Measurements from ENCODE around the gene CLDN5.

- TF ChIP-seq CTCF (IDR thresholded peaks at IDR 0.05; ENCODE audit: control extremely low read depth in 1 of 3, insufficient read depth in 1 of 3, low read depth in 1 of 3, low read length in 3 of 3) (no peak), KDM1A (IDR thresholded peaks at IDR 0.05; ENCODE audit: borderline replicate concordance, low read length) (no peak), POLR2A (IDR thresholded peaks at IDR 0.05; ENCODE audit: control extremely low read depth in 1 of 2, low read depth in 2 of 2, low read length in 2 of 2) (no peak), MAX (IDR thresholded peaks at IDR 0.05) (no peak), HDAC6 (IDR thresholded peaks at IDR 0.05; ENCODE audit: low read depth, low read length) (no peak), EP300 (IDR thresholded peaks at IDR 0.05; ENCODE audit: borderline replicate concordance in 1 of 2, low read depth in 2 of 2, low read length in 2 of 2) (no peak), GTF2F1 (IDR thresholded peaks at IDR 0.05; ENCODE audit: borderline replicate concordance, low read depth, low read length) (no peak), EZH2 (IDR thresholded peaks at IDR 0.05; ENCODE audit: low read depth, low read length, severe bottlenecking) (no peak), SIRT6 (IDR thresholded peaks at IDR 0.05; ENCODE audit: low read length) (no peak), YY1 (IDR thresholded peaks at IDR 0.05; ENCODE audit: low read depth, low read length) (no peak)
Measured at GRCh38 chr22:19559956-19560355, 35.7 kb upstream of the CLDN5 start.

All from H1 (cell line).